Activated naive CD8-positive, alpha-beta T cell (primary cell): ENCODE results near the gene SCN1A.

Source experiments
- H3K27ac Mint-ChIP-seq: one replicate; pipeline ENCODE4 v1.8.0; 2021; ENCODE audit warnings: mixed read lengths
- H3K27me3 Mint-ChIP-seq: one replicate; pipeline ENCODE4 v1.8.0; 2021; ENCODE audit warnings: mixed read lengths
- H3K36me3 Mint-ChIP-seq: one replicate; pipeline ENCODE4 v1.8.0; 2021; ENCODE audit warnings: mixed read lengths
- H3K4me1 Mint-ChIP-seq: one replicate; pipeline ENCODE4 v1.8.0; 2021; ENCODE audit warnings: low read depth, mixed read lengths
- H3K4me3 Mint-ChIP-seq: one replicate; pipeline ENCODE4 v1.8.0; 2021; ENCODE audit warnings: mild to moderate bottlenecking, mixed read lengths
- H3K9me3 Mint-ChIP-seq: one replicate; pipeline ENCODE4 v1.8.0; 2021; ENCODE audit warnings: low read depth, mixed read lengths

SCN1A gene

DNA sequence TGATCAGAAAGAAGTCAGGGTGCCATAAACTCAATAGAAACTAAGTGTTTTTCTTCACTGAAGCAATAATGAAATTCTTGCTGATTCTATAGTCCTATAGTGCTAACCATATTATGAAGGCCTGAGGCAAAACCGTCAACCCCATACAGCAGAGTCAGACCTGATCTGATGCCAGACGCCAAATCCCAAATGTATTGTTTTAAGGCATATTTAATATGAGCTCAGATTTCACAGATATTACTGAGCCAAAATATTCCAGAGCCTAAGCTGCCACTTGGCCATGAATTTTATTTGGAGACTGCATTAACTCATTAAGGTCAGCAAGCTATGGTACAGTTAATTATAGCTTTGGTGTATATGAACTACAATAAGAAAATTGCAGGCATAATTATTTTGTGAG lies 53.4 kb downstream of the SCN1A start:
- Mint-ChIP-seq H3K4me3 (no peak overlapping the region), H3K27ac (no peak overlapping the region), H3K36me3 (no peaks in the 10 kb centered on the region), H3K27me3 (no peaks in the 10 kb centered on the region), H3K9me3 (no peaks in the 10 kb centered on the region), H3K4me1 (no peaks in the 10 kb centered on the region)

DNA sequence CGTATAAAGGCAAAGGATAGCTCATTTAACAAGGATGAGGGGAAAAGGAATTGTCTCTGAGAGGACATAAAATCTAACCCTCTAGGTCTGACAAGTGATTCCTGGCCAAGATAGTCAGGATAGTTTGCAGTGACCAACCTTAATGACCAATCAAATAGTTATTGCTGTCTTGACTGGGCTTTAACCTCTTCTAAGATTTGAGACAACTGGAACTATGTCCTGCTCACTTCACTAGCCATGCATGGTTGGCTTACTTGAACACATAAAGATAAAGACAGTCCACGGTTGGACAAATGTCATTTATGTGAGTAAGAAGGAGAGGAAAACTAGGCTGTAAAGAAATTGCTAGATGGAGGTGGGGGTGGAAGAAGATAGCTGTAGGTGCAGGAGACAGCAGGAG lies 53.8 kb downstream of the SCN1A start:
- Mint-ChIP-seq H3K36me3 (no peaks in the 10 kb centered on the region), H3K27me3 (no peaks in the 10 kb centered on the region), H3K27ac (no peak overlapping the region), H3K4me1 (no peaks in the 10 kb centered on the region), H3K4me3 (no peak overlapping the region), H3K9me3 (no peaks in the 10 kb centered on the region)

DNA sequence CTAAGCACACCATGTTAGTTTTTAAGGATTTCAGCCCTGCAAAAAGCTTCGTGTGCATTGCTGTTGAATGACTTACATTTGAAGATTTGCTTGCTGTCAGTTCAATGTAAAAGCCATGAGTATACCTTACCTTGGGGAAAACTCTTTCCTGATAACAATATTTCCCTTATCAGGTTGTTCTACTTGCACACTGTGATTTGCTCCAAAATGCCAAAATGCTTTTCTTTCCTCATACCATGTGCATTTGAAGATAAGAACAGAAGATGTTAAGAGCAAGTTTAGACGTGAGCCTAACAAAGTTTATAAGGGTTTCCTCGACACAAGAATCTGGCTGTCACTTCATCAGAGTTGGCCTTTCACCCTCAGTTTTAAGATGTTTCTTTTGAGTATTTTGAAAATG lies 57.6 kb downstream of the SCN1A start:
- no peak overlapping the region for H3K27ac Mint-ChIP-seq
- no peaks in the 10 kb centered on the region for H3K9me3 Mint-ChIP-seq
- no peaks in the 10 kb centered on the region for H3K4me1 Mint-ChIP-seq

DNA sequence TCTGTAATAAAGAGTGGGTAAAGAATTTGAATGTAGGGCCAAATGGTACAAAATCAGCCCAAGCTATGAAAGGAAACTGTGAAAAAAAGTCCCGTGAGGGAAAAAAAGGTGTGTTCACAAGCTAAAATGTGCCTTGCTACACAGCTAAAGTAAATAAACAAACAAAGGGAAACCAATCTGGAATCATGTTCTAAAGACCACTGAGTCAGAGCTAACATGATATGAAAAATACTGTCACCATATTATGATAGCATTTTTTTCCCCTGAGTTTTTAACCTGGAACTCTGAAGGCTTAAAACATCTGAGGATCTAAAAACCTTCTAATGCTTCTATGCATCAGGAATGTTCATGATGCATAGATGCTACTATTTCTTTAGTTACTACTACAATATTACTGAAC lies 58.8 kb downstream of the SCN1A start:
- H3K9me3 Mint-ChIP-seq: no peaks in the 10 kb centered on the region
- peaks cover 3% of the 10 kb centered on the region for H3K27me3 Mint-ChIP-seq
- H3K36me3 Mint-ChIP-seq: no peaks in the 10 kb centered on the region
- no peaks in the 10 kb centered on the region for H3K4me1 Mint-ChIP-seq
- H3K27ac Mint-ChIP-seq: no peak overlapping the region
- no peak overlapping the region for H3K4me3 Mint-ChIP-seq

More for the DNA sequence above, 57.6 kb downstream of the SCN1A start:
- Mint-ChIP-seq H3K4me3 (no peak overlapping the region), H3K27me3 (peaks cover 3% of the 10 kb centered on the region), H3K36me3 (no peaks in the 10 kb centered on the region)

DNA sequence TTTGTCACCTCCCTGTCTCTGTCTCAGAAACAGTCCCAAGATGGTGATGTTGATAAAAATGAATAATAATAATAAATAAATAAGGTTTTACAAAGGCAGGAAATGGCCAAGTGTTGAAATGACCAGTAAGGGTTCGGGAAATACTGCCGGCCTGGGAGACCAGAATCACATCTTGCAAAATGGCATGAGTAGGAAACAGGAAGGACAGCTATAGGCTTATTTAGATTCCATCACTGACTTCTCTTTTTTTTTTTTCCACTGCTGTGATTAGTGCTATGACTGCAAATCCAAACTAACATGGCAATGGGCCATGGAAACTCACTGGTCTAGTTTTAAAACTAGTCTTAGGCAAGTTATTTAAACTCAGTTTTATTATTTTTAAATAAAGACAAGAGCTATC lies 60.6 kb downstream of the SCN1A start:
- H3K4me1 Mint-ChIP-seq: no peaks in the 10 kb centered on the region
- H3K27me3 Mint-ChIP-seq: peaks cover 3% of the 10 kb centered on the region
- H3K36me3 Mint-ChIP-seq: no peaks in the 10 kb centered on the region
- no peak overlapping the region for H3K27ac Mint-ChIP-seq
- H3K9me3 Mint-ChIP-seq: no peaks in the 10 kb centered on the region
- H3K4me3 Mint-ChIP-seq: no peak overlapping the region

GRCh38 chr2:166060191-166060590 lies 67.6 kb downstream of the SCN1A start:
- Mint-ChIP-seq H3K9me3 (no peaks in the 10 kb centered on the region), H3K4me3 (no peak overlapping the region), H3K27me3 (peaks cover 6% of the 10 kb centered on the region), H3K36me3 (no peaks in the 10 kb centered on the region), H3K4me1 (no peaks in the 10 kb centered on the region), H3K27ac (no peak overlapping the region)

DNA sequence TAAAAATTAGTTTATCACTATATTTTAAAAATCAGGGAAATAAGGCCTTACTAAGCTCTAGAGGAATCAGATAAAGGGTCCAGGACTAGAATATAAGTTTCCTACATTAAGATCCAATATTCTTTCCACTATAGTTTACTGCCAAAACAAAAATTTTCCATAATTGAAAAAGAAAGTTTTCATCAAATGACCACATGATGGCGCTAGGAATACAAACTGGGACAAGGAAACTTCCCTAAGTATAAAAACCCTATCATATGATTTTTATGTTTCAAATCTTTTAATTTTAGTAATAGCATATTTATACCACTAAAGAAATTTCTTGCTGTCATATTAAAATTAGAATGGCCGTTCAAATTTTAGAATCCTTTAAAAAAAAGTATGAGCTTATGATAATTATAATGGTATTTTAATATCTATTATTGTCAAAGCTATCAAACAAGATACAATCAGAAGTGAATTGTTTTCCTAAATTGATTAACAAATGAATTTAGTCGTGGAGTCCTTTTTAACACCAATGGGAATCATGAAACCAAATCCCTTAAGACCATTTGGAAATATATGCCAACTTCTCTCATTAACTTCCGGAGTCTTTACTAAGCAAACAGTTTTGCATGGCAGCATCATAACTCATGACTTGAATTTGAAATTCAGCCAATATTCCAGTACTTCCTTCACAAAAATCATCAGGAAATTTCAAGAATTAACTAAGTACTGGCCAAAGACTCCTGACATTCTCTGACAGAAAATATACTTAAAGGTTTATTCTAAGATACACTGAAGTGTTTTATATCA lies 70.3 kb downstream of the SCN1A start:
- no peak overlapping the region for H3K4me3 Mint-ChIP-seq
- no peaks in the 10 kb centered on the region for H3K36me3 Mint-ChIP-seq
- no peaks in the 10 kb centered on the region for H3K4me1 Mint-ChIP-seq
- H3K9me3 Mint-ChIP-seq: no peaks in the 10 kb centered on the region
- no peak overlapping the region for H3K27ac Mint-ChIP-seq
- peaks cover 10% of the 10 kb centered on the region for H3K27me3 Mint-ChIP-seq

DNA sequence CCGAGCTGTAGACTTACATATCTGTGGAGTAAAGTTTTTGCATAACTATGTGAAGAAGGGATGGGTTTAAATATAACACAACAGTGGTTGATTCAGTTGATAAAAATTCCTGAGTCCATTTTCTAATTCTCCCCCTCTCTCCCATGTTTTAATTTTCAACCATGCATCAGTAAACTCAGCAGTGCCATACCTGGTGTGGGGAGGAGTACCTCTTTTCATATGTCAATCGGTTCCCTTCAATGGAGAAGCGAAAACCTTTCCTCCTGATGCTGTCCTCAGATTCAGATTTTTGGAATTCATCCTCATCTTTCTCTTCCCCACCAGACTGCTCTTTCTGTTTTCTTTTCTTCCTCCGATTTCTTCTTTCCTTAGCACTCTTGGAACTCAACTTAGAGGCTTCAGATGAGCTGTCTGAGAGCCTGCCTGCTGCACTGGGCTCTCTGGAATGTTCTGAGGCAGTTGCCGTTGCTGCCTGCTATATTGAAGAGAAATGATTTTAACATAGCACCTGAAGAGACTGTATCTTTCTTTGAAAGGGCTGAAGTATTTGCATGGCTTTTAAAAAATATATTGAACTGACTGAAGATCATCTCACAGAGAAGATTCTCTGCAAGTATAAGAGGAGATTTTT lies 82.9 kb downstream of the SCN1A start:
- Mint-ChIP-seq H3K4me1 (no peaks in the 10 kb centered on the region), H3K36me3 (no peaks in the 10 kb centered on the region), H3K27ac (no peak overlapping the region), H3K4me3 (no peak overlapping the region), H3K27me3 (peaks cover 6% of the 10 kb centered on the region), H3K9me3 (no peaks in the 10 kb centered on the region)

GRCh38 chr2:166042768-166043390 lies 84.9 kb downstream of the SCN1A start:
- no peaks in the 10 kb centered on the region for H3K36me3 Mint-ChIP-seq
- no peak overlapping the region for H3K27ac Mint-ChIP-seq
- H3K27me3 Mint-ChIP-seq: peaks cover 8% of the 10 kb centered on the region
- H3K4me1 Mint-ChIP-seq: no peaks in the 10 kb centered on the region
- H3K9me3 Mint-ChIP-seq: no peaks in the 10 kb centered on the region
- no peak overlapping the region for H3K4me3 Mint-ChIP-seq

DNA sequence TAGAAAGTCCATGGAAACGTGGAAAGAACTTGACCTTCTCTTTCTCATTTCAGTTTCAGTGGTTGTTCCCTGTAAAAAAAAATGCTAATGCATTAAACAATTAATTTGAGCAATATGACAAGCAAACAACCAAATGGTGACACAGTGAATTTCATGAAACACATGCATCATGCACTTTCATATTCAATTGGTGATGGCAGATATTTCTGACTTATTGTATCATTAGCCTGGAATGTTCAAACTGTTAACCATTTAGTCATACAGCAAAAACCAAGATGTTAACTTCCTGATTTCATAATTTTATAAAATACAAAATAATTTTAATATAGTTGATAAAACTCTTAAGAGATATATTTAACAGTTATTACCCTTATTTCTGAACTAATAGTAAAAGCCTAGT lies 85.5 kb downstream of the SCN1A start:
- Mint-ChIP-seq H3K27me3 (peaks cover 10% of the 10 kb centered on the region), H3K9me3 (no peaks in the 10 kb centered on the region), H3K4me3 (no peak overlapping the region), H3K27ac (no peak overlapping the region), H3K36me3 (no peaks in the 10 kb centered on the region), H3K4me1 (no peaks in the 10 kb centered on the region)

- H3K36me3 Mint-ChIP-seq: no peaks in the 10 kb centered on the region
- H3K27ac Mint-ChIP-seq: no peak overlapping the region
- H3K27me3 Mint-ChIP-seq: peaks cover 10% of the 10 kb centered on the region
- no peak overlapping the region for H3K4me3 Mint-ChIP-seq
- H3K4me1 Mint-ChIP-seq: no peaks in the 10 kb centered on the region
- H3K9me3 Mint-ChIP-seq: no peaks in the 10 kb centered on the region
These were observed 86.2 kb downstream of the SCN1A start for GRCh38 chr2:166041613-166042012.

DNA sequence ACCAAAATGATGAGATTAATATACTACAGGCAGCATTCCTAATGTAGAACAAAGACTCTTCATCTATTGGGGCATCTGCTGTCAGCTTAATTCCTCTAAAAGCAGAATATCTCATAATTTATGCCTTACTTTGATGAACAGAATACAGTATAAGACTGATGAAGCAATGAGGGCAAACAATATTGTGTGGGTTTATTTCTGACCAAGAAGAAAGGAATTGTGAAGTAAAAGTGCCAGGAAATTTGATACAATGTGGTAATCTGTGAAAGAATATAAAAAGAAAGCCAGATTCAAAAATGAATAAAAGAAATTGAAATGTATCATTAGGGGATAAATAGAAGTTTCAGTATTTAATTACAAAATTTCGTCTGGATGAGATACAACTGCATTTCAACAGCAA lies 95.5 kb downstream of the SCN1A start:
- Mint-ChIP-seq H3K4me3 (no peak overlapping the region), H3K27me3 (peaks cover 10% of the 10 kb centered on the region), H3K36me3 (no peaks in the 10 kb centered on the region), H3K9me3 (no peaks in the 10 kb centered on the region), H3K4me1 (no peaks in the 10 kb centered on the region), H3K27ac (no peak overlapping the region)

DNA sequence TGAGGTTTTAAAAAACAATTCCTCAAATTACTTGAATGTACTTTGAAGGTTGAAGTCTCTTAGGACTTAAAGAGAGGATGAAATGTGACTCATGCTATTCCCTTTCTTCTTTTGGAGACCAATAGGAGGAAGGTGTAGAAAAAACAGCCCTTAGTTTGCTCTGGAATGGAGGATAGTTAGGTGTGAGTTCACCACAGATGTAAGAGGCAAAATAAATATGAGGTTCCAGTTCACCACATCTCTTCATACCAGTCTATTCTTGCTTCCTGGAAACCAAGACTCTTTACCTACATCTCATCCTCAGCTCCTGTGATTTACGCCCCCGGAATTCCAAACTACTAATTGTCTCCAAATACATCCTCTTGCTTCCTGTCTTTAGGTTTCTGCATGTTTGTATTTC lies 96.8 kb downstream of the SCN1A start:
- no peak overlapping the region for H3K4me3 Mint-ChIP-seq
- H3K27me3 Mint-ChIP-seq: peaks cover 10% of the 10 kb centered on the region
- H3K36me3 Mint-ChIP-seq: no peaks in the 10 kb centered on the region
- no peaks in the 10 kb centered on the region for H3K4me1 Mint-ChIP-seq
- no peaks in the 10 kb centered on the region for H3K9me3 Mint-ChIP-seq
- H3K27ac Mint-ChIP-seq: no peak overlapping the region

- Mint-ChIP-seq H3K27me3 (peaks cover 10% of the 10 kb centered on the region), H3K4me3 (no peak overlapping the region)
These were observed 102.5 kb downstream of the SCN1A start for GRCh38 chr2:166025313-166025712.

GRCh38 chr2:166017208-166017607 lies 110.6 kb downstream of the SCN1A start:
- Mint-ChIP-seq H3K4me3 (no peak overlapping the region), H3K9me3 (no peaks in the 10 kb centered on the region), H3K27ac (no peak overlapping the region), H3K4me1 (no peaks in the 10 kb centered on the region), H3K27me3 (peaks cover 9% of the 10 kb centered on the region), H3K36me3 (no peaks in the 10 kb centered on the region)

More at GRCh38 chr2:166025313-166025712, 102.5 kb downstream of the SCN1A start:
- H3K36me3 Mint-ChIP-seq: no peaks in the 10 kb centered on the region
- H3K4me1 Mint-ChIP-seq: no peaks in the 10 kb centered on the region
- no peaks in the 10 kb centered on the region for H3K9me3 Mint-ChIP-seq
- H3K27ac Mint-ChIP-seq: no peak overlapping the region
